Mucosa of stomach (tissue), 1 donor: ENCODE data around the gene CDH12.
"Not testable (repeated sequence)": the region's sequence is repeated elsewhere in the genome, so short reads cannot be mapped to it uniquely, and the experiment has no call there.

Experiments
- H3K27me3 ChIP-seq: one replicate; pipeline ENCODE4 v1.7.0; 2013; ENCODE audit warnings: mild to moderate bottlenecking, low read length; ENCODE audit not compliant: control insufficient read depth, insufficient read depth
- H3K36me3 ChIP-seq: one replicate; pipeline ENCODE4 v1.7.0; 2013; ENCODE audit warnings: low read length; ENCODE audit not compliant: control insufficient read depth, insufficient read depth
- H3K4me1 ChIP-seq: one replicate; pipeline ENCODE4 v1.7.0; 2013; ENCODE audit warnings: mild to moderate bottlenecking, low read length; ENCODE audit not compliant: control insufficient read depth, insufficient read depth
- H3K4me3 ChIP-seq: one replicate; pipeline ENCODE4 v1.7.0; 2013; ENCODE audit warnings: low read length
- H3K9ac ChIP-seq: one replicate; pipeline ENCODE4 v1.7.0; 2013; ENCODE audit warnings: mild to moderate bottlenecking, low read length, moderate library complexity
- H3K9me3 ChIP-seq: one replicate; pipeline ENCODE4 v1.7.0; 2013; ENCODE audit warnings: mild to moderate bottlenecking, low read length, moderate library complexity; ENCODE audit not compliant: control insufficient read depth
- donor health status: Pancreatic carcinoma.

The CDH12 gene

GRCh38 chr5:22844155-22844554 lies 9.0 kb downstream of the CDH12 start:
- H3K4me3 ChIP-seq, result no peak overlapping the region
- no peaks in the 10 kb centered on the region for H3K27me3 ChIP-seq
- H3K36me3 ChIP-seq, result no peaks in the 10 kb centered on the region
- no peak overlapping the region for H3K9ac ChIP-seq
- no peaks in the 10 kb centered on the region for H3K9me3 ChIP-seq
- H3K4me1 ChIP-seq, result no peaks in the 10 kb centered on the region

DNA sequence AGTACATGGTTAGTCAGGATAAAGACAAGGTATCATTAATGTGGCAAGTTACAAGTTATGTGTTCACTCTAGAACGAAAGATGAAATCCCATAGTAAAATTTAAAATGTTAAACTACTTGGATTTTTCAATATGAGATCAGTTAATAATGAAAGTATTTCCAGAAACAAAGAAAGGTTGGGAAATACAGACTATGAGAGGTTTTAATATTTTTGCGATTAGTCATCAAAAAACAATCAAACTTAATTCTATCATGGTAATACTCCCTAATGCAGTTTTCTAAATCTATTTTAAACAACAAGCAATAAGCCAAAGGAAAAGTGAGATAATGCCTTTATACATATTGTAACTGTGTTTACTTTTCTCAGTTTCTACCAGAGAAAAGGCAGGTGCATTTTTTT lies 10.6 kb downstream of the CDH12 start:
- Histone ChIP-seq H3K36me3 (no peaks in the 10 kb centered on the region), H3K4me1 (no peaks in the 10 kb centered on the region), H3K27me3 (no peaks in the 10 kb centered on the region), H3K4me3 (no peak overlapping the region), H3K9ac (no peak overlapping the region), H3K9me3 (no peaks in the 10 kb centered on the region)

- Histone ChIP-seq H3K9me3 (no peaks in the 10 kb centered on the region), H3K4me1 (no peaks in the 10 kb centered on the region), H3K36me3 (no peaks in the 10 kb centered on the region), H3K4me3 (no peak overlapping the region), H3K27me3 (no peaks in the 10 kb centered on the region), H3K9ac (no peak overlapping the region)
Observed at GRCh38 chr5:22837803-22838202, 15.3 kb downstream of the CDH12 start.

GRCh38 chr5:22835686-22836085 lies 17.5 kb downstream of the CDH12 start:
- Histone ChIP-seq H3K4me1 (no peaks in the 10 kb centered on the region), H3K27me3 (no peaks in the 10 kb centered on the region), H3K9ac (no peak overlapping the region), H3K9me3 (no peaks in the 10 kb centered on the region), H3K36me3 (no peaks in the 10 kb centered on the region), H3K4me3 (no peak overlapping the region)

GRCh38 chr5:22793463-22793862 lies 59.7 kb downstream of the CDH12 start:
- Histone ChIP-seq H3K9me3 (no peaks in the 10 kb centered on the region), H3K36me3 (no peaks in the 10 kb centered on the region), H3K4me3 (no peak overlapping the region), H3K27me3 (no peaks in the 10 kb centered on the region), H3K9ac (no peak overlapping the region), H3K4me1 (no peaks in the 10 kb centered on the region)

- no peaks in the 10 kb centered on the region for H3K27me3 ChIP-seq
- no peaks in the 10 kb centered on the region for H3K36me3 ChIP-seq
- no peak overlapping the region for H3K9ac ChIP-seq
- H3K4me1 ChIP-seq, result no peaks in the 10 kb centered on the region
- no peak overlapping the region for H3K4me3 ChIP-seq
- H3K9me3 ChIP-seq, result no peaks in the 10 kb centered on the region
Observed at GRCh38 chr5:22787807-22788206, 65.3 kb downstream of the CDH12 start.

DNA sequence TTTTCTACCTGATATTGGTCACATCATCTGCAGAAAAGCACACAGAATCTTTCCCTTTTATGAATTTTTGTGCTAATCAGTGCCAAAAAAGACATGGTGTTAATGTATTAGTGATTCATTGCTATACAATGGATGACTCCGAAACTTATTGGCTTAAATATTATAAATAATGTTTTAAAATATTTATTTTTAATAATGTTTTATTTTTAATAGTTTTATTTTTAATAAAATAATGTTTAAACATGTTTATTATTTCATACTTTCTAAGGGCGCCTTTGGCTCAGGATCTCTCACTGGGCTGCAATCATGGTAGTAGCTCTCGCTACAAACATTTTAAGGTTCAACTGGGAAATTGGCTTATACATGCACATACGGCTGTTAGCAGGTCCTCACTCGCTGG lies 65.7 kb downstream of the CDH12 start:
- H3K4me1 ChIP-seq, result no peaks in the 10 kb centered on the region
- H3K9me3 ChIP-seq, result no peaks in the 10 kb centered on the region
- H3K36me3 ChIP-seq, result no peaks in the 10 kb centered on the region
- no peak overlapping the region for H3K9ac ChIP-seq
- H3K4me3 ChIP-seq, result no peak overlapping the region
- H3K27me3 ChIP-seq, result no peaks in the 10 kb centered on the region

DNA sequence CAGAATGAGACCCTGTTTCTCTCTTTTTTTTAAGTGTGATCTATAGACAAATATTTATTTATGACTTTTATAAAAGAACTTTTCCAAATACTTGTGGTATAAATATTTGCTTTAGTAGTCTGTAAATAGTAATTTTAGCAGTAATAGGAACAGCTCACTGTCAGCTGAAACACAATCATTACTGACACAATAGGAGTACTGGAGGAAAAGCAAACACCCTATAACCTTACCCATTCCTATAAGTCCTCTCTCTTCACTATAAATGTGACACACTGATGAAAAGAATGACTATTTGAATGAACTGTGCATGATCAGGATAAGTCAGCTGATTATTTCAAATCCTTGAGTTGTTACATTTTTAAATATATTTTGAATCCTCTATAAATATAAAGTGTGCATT lies 72.4 kb downstream of the CDH12 start:
- Histone ChIP-seq H3K27me3 (no peaks in the 10 kb centered on the region), H3K36me3 (no peaks in the 10 kb centered on the region), H3K9ac (no peak overlapping the region), H3K4me3 (no peak overlapping the region), H3K4me1 (no peaks in the 10 kb centered on the region), H3K9me3 (no peaks in the 10 kb centered on the region)

DNA sequence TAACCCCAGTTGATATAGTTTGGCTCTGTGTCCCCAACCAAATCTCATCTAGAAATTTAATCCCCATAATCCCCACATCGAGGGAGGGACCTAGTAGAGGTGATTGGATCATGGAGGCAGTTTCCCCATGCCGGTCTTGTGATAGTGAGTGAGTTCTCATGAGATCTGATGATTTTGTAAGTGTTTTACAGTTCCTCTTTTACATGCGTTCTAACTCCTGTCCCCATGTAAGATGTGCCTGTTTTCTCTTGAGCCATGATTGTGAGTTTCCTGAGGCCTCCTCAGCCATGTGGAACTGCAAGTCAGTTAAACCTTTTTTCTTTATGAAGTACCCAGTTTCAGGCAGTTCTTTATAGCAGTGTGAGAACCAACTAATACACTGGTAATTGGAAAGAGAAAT lies 73.6 kb downstream of the CDH12 start:
- no peaks in the 10 kb centered on the region for H3K9me3 ChIP-seq
- no peaks in the 10 kb centered on the region for H3K36me3 ChIP-seq
- H3K4me3 ChIP-seq, result no peak overlapping the region
- H3K9ac ChIP-seq, result no peak overlapping the region
- H3K27me3 ChIP-seq, result no peaks in the 10 kb centered on the region
- H3K4me1 ChIP-seq, result no peaks in the 10 kb centered on the region

GRCh38 chr5:22776285-22776684 lies 76.9 kb downstream of the CDH12 start:
- Histone ChIP-seq H3K9ac (no peak overlapping the region), H3K36me3 (no peaks in the 10 kb centered on the region), H3K4me1 (no peaks in the 10 kb centered on the region), H3K27me3 (no peaks in the 10 kb centered on the region), H3K9me3 (no peaks in the 10 kb centered on the region), H3K4me3 (no peak overlapping the region)

DNA sequence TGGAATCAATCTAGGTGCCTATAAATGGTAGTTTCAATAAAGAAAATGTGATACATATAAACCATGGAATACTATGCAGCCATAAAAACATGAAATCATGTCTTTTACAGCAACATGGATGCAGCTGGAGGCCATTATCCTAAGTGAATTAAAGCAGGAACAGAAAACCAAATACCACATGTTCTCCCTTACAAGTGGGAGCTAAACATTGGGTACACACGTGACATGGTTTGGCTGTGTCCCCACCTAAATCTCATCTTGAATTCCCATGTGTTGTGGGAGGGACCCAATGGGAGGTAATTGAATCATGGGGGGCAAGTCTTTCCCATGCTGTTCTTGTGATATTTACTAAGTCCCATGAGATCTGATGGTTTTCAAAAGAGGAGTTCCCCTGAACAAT lies 78.9 kb downstream of the CDH12 start:
- not testable (repeated sequence) for H3K27me3 ChIP-seq, H3K9ac ChIP-seq, H3K4me1 ChIP-seq, H3K9me3 ChIP-seq, H3K36me3 ChIP-seq, H3K4me3 ChIP-seq

- Histone ChIP-seq H3K36me3 (no peaks in the 10 kb centered on the region), H3K4me3 (no peak overlapping the region), H3K27me3 (no peaks in the 10 kb centered on the region)
Observed at GRCh38 chr5:22764736-22765135, 88.4 kb downstream of the CDH12 start.

GRCh38 chr5:22757776-22758175 lies 95.4 kb downstream of the CDH12 start:
- H3K4me1 ChIP-seq, result no peaks in the 10 kb centered on the region
- no peaks in the 10 kb centered on the region for H3K9me3 ChIP-seq
- H3K27me3 ChIP-seq, result no peaks in the 10 kb centered on the region
- no peak overlapping the region for H3K9ac ChIP-seq
- H3K36me3 ChIP-seq, result no peaks in the 10 kb centered on the region
- no peak overlapping the region for H3K4me3 ChIP-seq

More at GRCh38 chr5:22764736-22765135, 88.4 kb downstream of the CDH12 start:
- Histone ChIP-seq H3K9me3 (no peaks in the 10 kb centered on the region), H3K9ac (no peak overlapping the region), H3K4me1 (no peaks in the 10 kb centered on the region)
